Duodenal mucosa (tissue), 2 donors: ENCODE data around the gene IFTAP.

Experiments
- H3K27ac ChIP-seq: one replicate; pipeline ENCODE4 v1.7.0; 2013; ENCODE audit warnings: low read depth, low read length
- H3K27me3 ChIP-seq, 2 donors: one replicate each; pipeline ENCODE4 v1.7.0; 2013; ENCODE audit warnings: low read length in 2 of 2, control low read depth in 1 of 2; ENCODE audit not compliant: insufficient read depth in 2 of 2, control insufficient read depth in 1 of 2
- H3K36me3 ChIP-seq, 2 donors: one replicate each; pipeline ENCODE4 v1.7.0; 2013; ENCODE audit warnings: low read length in 2 of 2, control low read depth in 1 of 2; ENCODE audit not compliant: insufficient read depth in 2 of 2, control insufficient read depth in 1 of 2
- H3K4me1 ChIP-seq, 2 donors: one replicate each; pipeline ENCODE4 v1.7.0; 2013; ENCODE audit warnings: low read length in 2 of 2, control low read depth in 1 of 2; ENCODE audit not compliant: insufficient read depth in 2 of 2, control insufficient read depth in 1 of 2
- H3K4me3 ChIP-seq, 2 donors: one replicate each; pipeline ENCODE4 v1.7.0; 2013; ENCODE audit warnings: low read length in 2 of 2, low read depth in 1 of 2
- H3K9ac ChIP-seq, 2 donors: one replicate each; pipeline ENCODE4 v1.7.0; 2013; ENCODE audit warnings: low read length in 2 of 2, low read depth in 1 of 2
- H3K9me3 ChIP-seq, 2 donors: one replicate each; pipeline ENCODE4 v1.7.0; 2013; ENCODE audit warnings: low read length in 2 of 2, control low read depth in 1 of 2; ENCODE audit not compliant: control insufficient read depth in 1 of 2

IFTAP gene

GRCh38 chr11:36688132-36688531 lies 93.8 kb downstream of the IFTAP start:
- Histone ChIP-seq H3K9ac (no peak overlapping the region), H3K9me3 (no peaks in the 10 kb centered on the region), H3K4me1 (no peaks in the 10 kb centered on the region), H3K4me3 (no peak overlapping the region), H3K27ac (no peak overlapping the region), H3K27me3 (peaks cover 0 to 9% of the 10 kb centered on the region in 2 donors), H3K36me3 (no peaks in the 10 kb centered on the region)

DNA sequence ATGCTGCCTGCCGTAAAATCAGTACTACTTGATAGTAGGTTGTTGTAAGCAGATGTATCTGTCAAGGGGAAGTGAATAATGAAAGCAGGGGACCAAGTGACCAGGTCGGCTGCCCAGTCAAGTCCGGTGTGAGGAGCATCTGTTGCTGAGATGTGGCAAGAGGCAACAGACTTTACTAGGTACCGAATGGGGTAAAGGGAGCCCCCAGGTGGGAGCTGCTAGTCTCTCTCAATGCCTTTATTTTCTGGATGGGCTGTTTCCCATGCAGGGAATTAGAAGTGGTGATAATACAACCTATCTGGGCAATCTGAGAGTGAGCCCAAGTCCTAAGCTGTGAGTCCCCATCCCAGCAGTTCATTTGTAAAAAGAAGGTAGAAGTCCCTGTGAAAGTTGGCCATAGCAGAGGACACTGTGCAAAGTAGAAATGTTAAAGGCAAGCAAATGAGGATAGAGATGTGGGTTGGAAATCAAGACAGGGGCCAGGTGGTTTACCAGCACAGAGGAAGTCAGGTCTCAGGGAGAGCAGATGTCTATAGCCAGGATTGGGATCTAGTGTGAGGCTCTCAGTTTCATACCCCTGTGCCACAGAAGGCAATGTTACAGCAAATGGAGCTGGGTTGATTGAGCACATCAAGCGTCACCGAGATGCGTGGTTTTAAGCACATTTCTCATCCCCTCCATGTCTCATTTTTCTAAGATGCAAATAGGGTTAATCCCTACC lies 94.4 kb downstream of the IFTAP start:
- no peaks in the 10 kb centered on the region for H3K4me1 ChIP-seq
- no peaks in the 10 kb centered on the region for H3K9me3 ChIP-seq
- H3K9ac ChIP-seq: no peak overlapping the region
- H3K27ac ChIP-seq: no peak overlapping the region
- H3K4me3 ChIP-seq: no peak overlapping the region
- peaks cover 0 to 9% of the 10 kb centered on the region in 2 donors for H3K27me3 ChIP-seq
- no peaks in the 10 kb centered on the region for H3K36me3 ChIP-seq

GRCh38 chr11:36689442-36689841 lies 95.1 kb downstream of the IFTAP start:
- no peaks in the 10 kb centered on the region for H3K4me1 ChIP-seq
- H3K4me3 ChIP-seq: no peak overlapping the region
- H3K9me3 ChIP-seq: no peaks in the 10 kb centered on the region
- H3K27ac ChIP-seq: no peak overlapping the region
- H3K9ac ChIP-seq: no peak overlapping the region
- H3K36me3 ChIP-seq: no peaks in the 10 kb centered on the region
- peaks cover 0 to 9% of the 10 kb centered on the region in 2 donors for H3K27me3 ChIP-seq

- no peaks in the 10 kb centered on the region for H3K36me3 ChIP-seq
- H3K27ac ChIP-seq: no peak overlapping the region
- no peaks in the 10 kb centered on the region for H3K9me3 ChIP-seq
Observed at GRCh38 chr11:36692704-36693103, 98.4 kb downstream of the IFTAP start.

DNA sequence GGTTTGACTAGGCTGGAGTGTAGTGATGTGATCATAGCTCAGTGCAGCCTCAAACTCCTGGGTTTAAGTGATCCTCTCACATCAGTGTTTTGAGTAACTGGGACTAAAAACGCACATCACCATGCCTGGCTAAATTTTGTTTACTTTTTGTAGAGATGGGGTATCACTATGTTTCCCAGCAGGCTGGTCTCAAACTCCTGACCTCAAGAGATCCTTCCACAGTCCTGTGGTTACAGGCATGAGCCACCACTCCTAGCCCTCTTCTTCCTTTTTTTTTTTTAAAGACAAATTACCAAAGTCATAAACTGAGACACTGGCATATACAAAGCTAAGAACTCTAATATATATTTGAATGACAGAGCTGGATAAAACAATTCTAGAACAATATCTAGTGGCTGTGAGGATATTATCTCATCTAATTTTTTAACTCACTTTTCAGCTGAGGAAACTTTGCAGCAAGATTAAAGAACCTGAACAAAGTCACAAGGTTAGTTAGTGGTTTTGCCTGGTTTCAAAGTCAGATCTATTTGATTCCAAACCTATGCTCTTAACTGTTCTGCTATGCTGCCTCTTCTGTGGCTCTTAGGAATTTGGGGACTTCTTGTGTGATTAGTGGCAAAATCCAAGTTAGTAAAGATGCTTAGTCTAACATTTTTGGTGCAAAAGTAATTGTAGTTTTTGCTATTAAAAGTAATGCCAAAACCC lies 99.0 kb downstream of the IFTAP start:
- no peaks in the 10 kb centered on the region for H3K27me3 ChIP-seq
- H3K4me1 ChIP-seq: no peaks in the 10 kb centered on the region
- H3K9ac ChIP-seq: no peak overlapping the region

More at GRCh38 chr11:36692704-36693103, 98.4 kb downstream of the IFTAP start:
- Histone ChIP-seq H3K4me1 (no peaks in the 10 kb centered on the region), H3K4me3 (no peak overlapping the region), H3K27me3 (peaks cover 0 to 4% of the 10 kb centered on the region in 2 donors), H3K9ac (no peak overlapping the region)

DNA sequence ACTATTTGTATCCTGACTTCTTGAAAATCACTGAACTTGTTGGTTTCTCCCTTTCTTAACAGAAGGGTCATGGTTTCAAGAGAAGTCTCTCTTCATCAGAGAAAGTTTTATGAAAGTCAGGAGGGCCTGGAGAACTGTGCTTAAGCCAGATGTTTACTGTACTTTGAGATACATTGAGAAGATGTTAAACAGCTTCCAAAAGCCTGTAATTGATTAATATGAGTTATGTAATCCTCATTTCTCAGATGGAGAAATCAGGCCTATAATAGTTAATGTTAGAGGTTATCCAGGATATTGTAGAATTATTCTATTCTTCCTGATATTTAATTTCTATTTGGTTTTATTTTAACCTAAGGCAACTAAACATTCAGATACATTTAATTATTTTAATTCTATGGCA lies 100.8 kb downstream of the IFTAP start:
- Histone ChIP-seq H3K4me1 (no peaks in the 10 kb centered on the region), H3K9ac (no peak overlapping the region), H3K9me3 (no peaks in the 10 kb centered on the region), H3K36me3 (no peaks in the 10 kb centered on the region), H3K27ac (no peak overlapping the region), H3K27me3 (no peaks in the 10 kb centered on the region), H3K4me3 (no peak overlapping the region)

More for the DNA sequence above, 99.0 kb downstream of the IFTAP start:
- no peaks in the 10 kb centered on the region for H3K9me3 ChIP-seq
- no peak overlapping the region for H3K4me3 ChIP-seq
- no peak overlapping the region for H3K27ac ChIP-seq
- no peaks in the 10 kb centered on the region for H3K36me3 ChIP-seq

DNA sequence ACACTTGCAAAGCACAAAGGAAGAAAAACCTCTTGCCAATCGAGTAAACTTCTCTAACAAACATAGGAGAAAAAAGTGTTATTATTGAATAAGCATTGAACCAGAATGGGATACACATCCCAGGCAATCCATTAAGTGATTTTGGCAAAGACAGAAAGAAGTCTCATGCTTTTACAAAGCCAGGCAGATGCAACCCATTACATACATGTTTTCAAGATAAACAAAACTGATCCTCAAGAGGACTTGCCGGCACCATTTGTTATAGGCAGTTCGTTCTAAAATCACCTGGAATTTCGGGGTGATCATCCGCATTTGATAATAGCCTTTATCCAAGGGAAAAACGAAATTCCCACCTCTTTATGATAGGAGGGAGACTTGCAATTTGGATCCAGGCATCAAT lies 101.3 kb downstream of the IFTAP start:
- no peak overlapping the region for H3K27ac ChIP-seq
- H3K4me3 ChIP-seq: no peak overlapping the region
- no peaks in the 10 kb centered on the region for H3K9me3 ChIP-seq
- no peaks in the 10 kb centered on the region for H3K36me3 ChIP-seq
- H3K9ac ChIP-seq: no peak overlapping the region
- H3K27me3 ChIP-seq: no peaks in the 10 kb centered on the region
- no peaks in the 10 kb centered on the region for H3K4me1 ChIP-seq

DNA sequence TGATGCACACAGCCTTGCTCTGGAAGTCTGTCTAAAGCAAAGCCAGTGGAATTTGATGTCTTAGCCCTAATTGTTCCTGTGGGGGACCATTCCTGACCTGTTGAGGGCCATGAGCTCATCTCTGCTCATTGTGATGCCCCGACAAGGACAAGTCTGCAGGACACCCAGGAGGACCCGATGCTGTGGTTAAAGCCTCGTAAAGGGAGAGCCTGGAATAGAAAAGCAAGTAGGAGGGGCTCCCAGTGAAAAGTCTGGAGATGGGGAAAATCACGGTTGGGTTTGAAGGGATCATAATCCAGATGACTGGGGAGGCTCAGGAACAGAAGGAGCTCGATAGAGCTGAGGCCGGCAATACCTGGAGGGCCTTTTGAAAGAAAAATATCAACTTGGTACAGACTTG lies 102.2 kb downstream of the IFTAP start:
- Histone ChIP-seq H3K9me3 (no peaks in the 10 kb centered on the region), H3K4me3 (no peak overlapping the region), H3K36me3 (no peaks in the 10 kb centered on the region), H3K27ac (no peak overlapping the region), H3K9ac (no peak overlapping the region), H3K4me1 (no peaks in the 10 kb centered on the region), H3K27me3 (no peaks in the 10 kb centered on the region)

DNA sequence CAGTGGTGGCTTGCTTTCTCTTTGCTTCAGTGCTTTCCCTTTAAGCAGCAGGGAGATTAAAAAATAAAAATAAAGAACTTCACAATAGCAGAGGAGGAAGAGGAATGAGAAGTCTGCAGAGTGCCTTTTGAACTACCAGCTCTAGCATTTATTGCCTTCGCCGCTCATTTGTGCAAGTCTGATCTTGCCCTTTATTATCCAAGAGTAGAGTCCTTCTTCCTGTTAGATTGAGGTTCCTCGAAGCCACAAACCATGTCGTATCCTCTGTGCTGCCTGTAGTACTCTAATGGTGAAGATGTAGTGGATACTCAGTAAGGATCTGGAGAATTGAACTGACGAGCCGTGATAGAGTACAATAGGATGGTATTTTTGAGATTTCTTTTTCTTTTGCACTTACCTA lies 105.0 kb downstream of the IFTAP start:
- no peaks in the 10 kb centered on the region for H3K36me3 ChIP-seq
- H3K4me3 ChIP-seq: no peak overlapping the region
- no peaks in the 10 kb centered on the region for H3K9me3 ChIP-seq
- no peak overlapping the region for H3K9ac ChIP-seq
- no peaks in the 10 kb centered on the region for H3K4me1 ChIP-seq
- no peaks in the 10 kb centered on the region for H3K27me3 ChIP-seq
- H3K27ac ChIP-seq: no peak overlapping the region

DNA sequence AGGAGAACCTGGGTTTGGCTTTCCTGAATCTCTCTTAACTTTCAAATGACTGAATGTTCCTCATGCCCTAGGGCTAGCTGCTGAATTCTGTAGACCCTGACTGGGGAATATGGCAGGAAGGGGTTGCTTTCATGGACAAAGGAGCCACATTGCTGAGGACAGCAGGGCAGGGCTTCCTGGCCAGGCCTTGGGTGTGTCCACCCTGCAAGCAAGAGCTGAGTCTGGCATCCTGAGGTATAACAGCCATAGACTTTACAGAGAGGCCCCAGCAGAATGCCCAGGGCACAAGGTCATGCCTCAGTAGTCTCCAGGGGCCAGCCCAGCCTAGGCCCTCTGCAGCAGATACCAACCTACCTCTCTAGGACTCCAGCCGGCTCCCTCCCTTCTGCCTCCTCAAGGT lies 105.9 kb downstream of the IFTAP start:
- H3K9me3 ChIP-seq: no peaks in the 10 kb centered on the region
- no peak overlapping the region for H3K27ac ChIP-seq
- no peaks in the 10 kb centered on the region for H3K36me3 ChIP-seq
- no peak overlapping the region for H3K9ac ChIP-seq
- H3K4me1 ChIP-seq: no peaks in the 10 kb centered on the region
- H3K27me3 ChIP-seq: no peaks in the 10 kb centered on the region
- no peak overlapping the region for H3K4me3 ChIP-seq
